K562 (cell line): Measurements from ENCODE around the gene STT3B. TPM values are rescaled to one million over a fixed set of nuclear protein-coding genes. Genes with fewer than 3 reads are reported as not detected.
A peak's percentile ranks its signal among the peaks of the same experiment; 100 is the strongest.

ENCODE experiments used
- ARID2 ChIP-seq: fragments of 450-650 bp; IDR thresholded peaks from 2 replicates; pipeline ENCODE4 v1.6.1; 2017; ENCODE audit warnings: antibody characterized with exemption, mild to moderate bottlenecking
- CC2D1A ChIP-seq: fragments of 450-650 bp; IDR thresholded peaks from 2 replicates; pipeline ENCODE4 v1.6.1; 2017; ENCODE audit warnings: mild to moderate bottlenecking
- DPF2 ChIP-seq: fragments of 450-650 bp; IDR thresholded peaks from 2 replicates; pipeline ENCODE4 v1.6.1; 2016
- GABPB2 ChIP-seq: fragments of 250-450 bp; sonication (Bioruptor Pico); conservative IDR thresholded peaks from 2 replicates; pipeline ENCODE4 v1.5.1; 2021; ENCODE audit warnings: mild to moderate bottlenecking
- LARP7 ChIP-seq: fragments of 450-650 bp; IDR thresholded peaks from 2 replicates; pipeline ENCODE4 v1.6.1; 2016
- MTA3 ChIP-seq: fragments of 450-650 bp; formaldehyde crosslinking; IDR thresholded peaks from 2 replicates; pipeline ENCODE4 v1.6.1; 2017; ENCODE audit warnings: mild to moderate bottlenecking, borderline replicate concordance
- NR3C1 ChIP-seq: sonication (generic); formaldehyde crosslinking; IDR thresholded peaks from 2 replicates; pipeline ENCODE4 v1.8.1; 2022; ENCODE audit warnings: missing genetic modification reagents
- ZFP1 ChIP-seq: fragments of 450-650 bp; formaldehyde crosslinking; IDR thresholded peaks from 2 replicates; pipeline ENCODE4 v1.4.0; 2020; ENCODE audit warnings: mild to moderate bottlenecking, mixed read lengths
- ZNF224 ChIP-seq: sonication (generic); formaldehyde crosslinking; IDR thresholded peaks from 2 replicates; pipeline ENCODE4 v1.8.0; 2022; ENCODE audit warnings: mild to moderate bottlenecking, missing genetic modification reagents
- ZNF263 ChIP-seq: sonication (generic); formaldehyde crosslinking; IDR thresholded peaks from 2 replicates; pipeline ENCODE4 v1.8.0; 2022; ENCODE audit warnings: mild to moderate bottlenecking, missing genetic modification reagents, borderline replicate concordance
- ZNF274 ChIP-seq: IDR thresholded peaks from 2 replicates; pipeline ENCODE4 v1.6.1; 2011; ENCODE audit warnings: low read depth, mild to moderate bottlenecking, low read length, moderate library complexity, borderline replicate concordance
- ZNF3 ChIP-seq: fragments of 250-450 bp; sonication (Bioruptor Pico); IDR thresholded peaks from 2 replicates; pipeline ENCODE4 v1.5.0; 2021; ENCODE audit warnings: mild to moderate bottlenecking, moderate library complexity
- ZNF445 ChIP-seq: fragments of 250-450 bp; sonication (Bioruptor Pico); IDR thresholded peaks from 2 replicates; pipeline ENCODE4 v1.4.0; 2020; ENCODE audit warnings: low read depth, mild to moderate bottlenecking, moderate library complexity
- polyA plus RNA-seq, 8 experiments: library from polyadenylated mRNA; depleted of rRNA in 4 of 8; stranded (reverse) in 5 of 8; unstranded in 3 of 8; fragments of >200 nt; fragmentation: Nextera tagmentation in 2 of 8; fragmentation: Illumina TruSeq in 1 of 8; extraction: Ambion mirVana in 2 of 8; extraction: Trizol in 1 of 8; gene quantifications; 2 replicates each; pipeline versions ENCODE4 v1.2.1 to v1.2.3, GENCODE V29; 2011 to 2014; ENCODE audit warnings: inconsistent platforms in 1 of 8, missing spikeins in 1 of 8
- total RNA-seq, 7 experiments: library from RNA; depleted of rRNA in 6 of 7; stranded (reverse); fragments of >200 nt in 6 of 7; fragmentation: Illumina TruSeq in 2 of 7; extraction: Trizol in 2 of 7; gene quantifications; 2 replicates each; pipeline versions ENCODE4 v1.2.1 to v1.2.3, GENCODE V29; 2011 to 2021; ENCODE audit warnings: low replicate concordance in 1 of 7
- TF ChIP-seq, protein P1 (sequence below): sonication (generic); IDR thresholded peaks from 2 replicates; pipeline ENCODE4 v1.6.1; 2016
- TF ChIP-seq, protein P2 (sequence below): sonication (generic); formaldehyde crosslinking; IDR thresholded peaks from 2 replicates; pipeline ENCODE4 v1.8.0; 2022; ENCODE audit warnings: mild to moderate bottlenecking, low read depth, missing genetic modification reagents
- TF ChIP-seq, protein P3 (sequence below), 2 experiments: IDR thresholded peaks; 2 replicates each; pipeline ENCODE4 v1.6.1; 2012; ENCODE audit warnings: improper control_type of control experiment in 2 of 2, low read depth in 2 of 2, low read length in 2 of 2, borderline replicate concordance in 1 of 2
- TF ChIP-seq, protein P4 (sequence below): fragments of 450-650 bp; conservative IDR thresholded peaks from 2 replicates; pipeline ENCODE4 v1.6.1; 2016; ENCODE audit warnings: missing genetic modification characterization, low read depth, mild to moderate bottlenecking, control low read depth, missing compliant biosample characterization
- TF ChIP-seq, protein P5 (sequence below): fragments of 150-350 bp; conservative IDR thresholded peaks from 2 replicates; pipeline ENCODE4 v1.6.1; 2014; ENCODE audit warnings: low read length
- TF ChIP-seq, protein P6 (sequence below), 2 experiments: fragments of 450-650 bp; IDR thresholded peaks; 2 replicates each; pipeline ENCODE4 v1.6.1; 2016

STT3B gene
- total and polyA plus RNA-seq, 9 of the 15 experiments (the other 6 are each of a cell fraction or from before 2014, with no cell fraction given) = 22.4 to 147 (median 100) TPM

DNA sequence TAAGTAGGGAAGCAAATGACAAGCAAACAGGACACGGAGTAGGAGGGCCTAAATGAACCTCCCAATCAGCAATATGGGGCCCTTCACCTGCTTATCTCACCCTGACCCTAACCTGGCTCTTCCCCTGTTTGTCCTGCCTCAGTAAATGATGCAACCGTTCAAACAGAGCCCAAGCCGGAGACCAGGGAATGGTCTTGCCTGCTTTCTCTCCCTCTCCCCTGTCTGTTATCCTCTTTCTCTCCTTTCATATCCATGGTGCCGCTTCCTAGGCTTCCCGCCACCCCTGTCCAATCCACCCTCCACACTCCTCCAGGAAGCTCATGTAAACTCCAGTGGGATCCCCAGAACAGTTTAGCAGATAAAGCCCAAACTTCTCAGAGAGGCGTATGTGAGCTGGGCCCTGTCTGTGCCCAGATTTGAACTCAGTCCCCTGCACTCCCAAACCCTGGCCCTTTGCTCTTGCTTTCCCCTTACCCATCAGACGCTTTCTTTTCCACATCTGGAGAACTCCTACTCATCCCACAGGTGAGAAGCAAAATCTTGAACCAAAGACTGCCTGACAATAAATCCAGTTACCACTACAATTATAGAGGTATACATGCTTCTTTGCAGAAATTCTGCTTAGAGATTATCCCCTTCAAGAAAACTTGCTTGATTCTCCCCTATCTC is 45.7 kb upstream of the STT3B start (continued):
- no peak for TF ChIP-seq NR3C1
- TF ChIP-seq, protein P1, sequence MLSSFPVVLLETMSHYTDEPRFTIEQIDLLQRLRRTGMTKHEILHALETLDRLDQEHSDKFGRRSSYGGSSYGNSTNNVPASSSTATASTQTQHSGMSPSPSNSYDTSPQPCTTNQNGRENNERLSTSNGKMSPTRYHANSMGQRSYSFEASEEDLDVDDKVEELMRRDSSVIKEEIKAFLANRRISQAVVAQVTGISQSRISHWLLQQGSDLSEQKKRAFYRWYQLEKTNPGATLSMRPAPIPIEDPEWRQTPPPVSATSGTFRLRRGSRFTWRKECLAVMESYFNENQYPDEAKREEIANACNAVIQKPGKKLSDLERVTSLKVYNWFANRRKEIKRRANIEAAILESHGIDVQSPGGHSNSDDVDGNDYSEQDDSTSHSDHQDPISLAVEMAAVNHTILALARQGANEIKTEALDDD = no peak
- TF ChIP-seq, protein P2, sequence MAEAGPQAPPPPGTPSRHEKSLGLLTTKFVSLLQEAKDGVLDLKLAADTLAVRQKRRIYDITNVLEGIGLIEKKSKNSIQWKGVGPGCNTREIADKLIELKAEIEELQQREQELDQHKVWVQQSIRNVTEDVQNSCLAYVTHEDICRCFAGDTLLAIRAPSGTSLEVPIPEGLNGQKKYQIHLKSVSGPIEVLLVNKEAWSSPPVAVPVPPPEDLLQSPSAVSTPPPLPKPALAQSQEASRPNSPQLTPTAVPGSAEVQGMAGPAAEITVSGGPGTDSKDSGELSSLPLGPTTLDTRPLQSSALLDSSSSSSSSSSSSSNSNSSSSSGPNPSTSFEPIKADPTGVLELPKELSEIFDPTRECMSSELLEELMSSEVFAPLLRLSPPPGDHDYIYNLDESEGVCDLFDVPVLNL (CRISPR knock-in tag) = no peak
- TF ChIP-seq ZNF445 (CRISPR knock-in tag) = no peak
- TF ChIP-seq ZFP1 (CRISPR knock-in tag) = no peak
- peak; percentile 81 for TF ChIP-seq DPF2
- TF ChIP-seq ZNF274 = no peak
- TF ChIP-seq ARID2 = no peak
- TF ChIP-seq CC2D1A = no peak
- TF ChIP-seq ZNF3 = no peak
- TF ChIP-seq ZNF224 (CRISPR knock-in tag) = no peak
- TF ChIP-seq ZNF263 (CRISPR knock-in tag) = no peak
- no peak for TF ChIP-seq LARP7
- TF ChIP-seq, protein P3, sequence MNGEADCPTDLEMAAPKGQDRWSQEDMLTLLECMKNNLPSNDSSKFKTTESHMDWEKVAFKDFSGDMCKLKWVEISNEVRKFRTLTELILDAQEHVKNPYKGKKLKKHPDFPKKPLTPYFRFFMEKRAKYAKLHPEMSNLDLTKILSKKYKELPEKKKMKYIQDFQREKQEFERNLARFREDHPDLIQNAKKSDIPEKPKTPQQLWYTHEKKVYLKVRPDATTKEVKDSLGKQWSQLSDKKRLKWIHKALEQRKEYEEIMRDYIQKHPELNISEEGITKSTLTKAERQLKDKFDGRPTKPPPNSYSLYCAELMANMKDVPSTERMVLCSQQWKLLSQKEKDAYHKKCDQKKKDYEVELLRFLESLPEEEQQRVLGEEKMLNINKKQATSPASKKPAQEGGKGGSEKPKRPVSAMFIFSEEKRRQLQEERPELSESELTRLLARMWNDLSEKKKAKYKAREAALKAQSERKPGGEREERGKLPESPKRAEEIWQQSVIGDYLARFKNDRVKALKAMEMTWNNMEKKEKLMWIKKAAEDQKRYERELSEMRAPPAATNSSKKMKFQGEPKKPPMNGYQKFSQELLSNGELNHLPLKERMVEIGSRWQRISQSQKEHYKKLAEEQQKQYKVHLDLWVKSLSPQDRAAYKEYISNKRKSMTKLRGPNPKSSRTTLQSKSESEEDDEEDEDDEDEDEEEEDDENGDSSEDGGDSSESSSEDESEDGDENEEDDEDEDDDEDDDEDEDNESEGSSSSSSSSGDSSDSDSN (IDR thresholded peaks at IDR 0.05; ENCODE audit: borderline replicate concordance in 1 of 2, low read depth in 2 of 2, low read length in 2 of 2) = no peak
- TF ChIP-seq, protein P4, sequence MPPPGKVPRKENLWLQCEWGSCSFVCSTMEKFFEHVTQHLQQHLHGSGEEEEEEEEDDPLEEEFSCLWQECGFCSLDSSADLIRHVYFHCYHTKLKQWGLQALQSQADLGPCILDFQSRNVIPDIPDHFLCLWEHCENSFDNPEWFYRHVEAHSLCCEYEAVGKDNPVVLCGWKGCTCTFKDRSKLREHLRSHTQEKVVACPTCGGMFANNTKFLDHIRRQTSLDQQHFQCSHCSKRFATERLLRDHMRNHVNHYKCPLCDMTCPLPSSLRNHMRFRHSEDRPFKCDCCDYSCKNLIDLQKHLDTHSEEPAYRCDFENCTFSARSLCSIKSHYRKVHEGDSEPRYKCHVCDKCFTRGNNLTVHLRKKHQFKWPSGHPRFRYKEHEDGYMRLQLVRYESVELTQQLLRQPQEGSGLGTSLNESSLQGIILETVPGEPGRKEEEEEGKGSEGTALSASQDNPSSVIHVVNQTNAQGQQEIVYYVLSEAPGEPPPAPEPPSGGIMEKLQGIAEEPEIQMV (tag) = no peak
- peak; percentile 20; the same call in 1 of the 2 replicates for TF ChIP-seq MTA3
- TF ChIP-seq, protein P5, sequence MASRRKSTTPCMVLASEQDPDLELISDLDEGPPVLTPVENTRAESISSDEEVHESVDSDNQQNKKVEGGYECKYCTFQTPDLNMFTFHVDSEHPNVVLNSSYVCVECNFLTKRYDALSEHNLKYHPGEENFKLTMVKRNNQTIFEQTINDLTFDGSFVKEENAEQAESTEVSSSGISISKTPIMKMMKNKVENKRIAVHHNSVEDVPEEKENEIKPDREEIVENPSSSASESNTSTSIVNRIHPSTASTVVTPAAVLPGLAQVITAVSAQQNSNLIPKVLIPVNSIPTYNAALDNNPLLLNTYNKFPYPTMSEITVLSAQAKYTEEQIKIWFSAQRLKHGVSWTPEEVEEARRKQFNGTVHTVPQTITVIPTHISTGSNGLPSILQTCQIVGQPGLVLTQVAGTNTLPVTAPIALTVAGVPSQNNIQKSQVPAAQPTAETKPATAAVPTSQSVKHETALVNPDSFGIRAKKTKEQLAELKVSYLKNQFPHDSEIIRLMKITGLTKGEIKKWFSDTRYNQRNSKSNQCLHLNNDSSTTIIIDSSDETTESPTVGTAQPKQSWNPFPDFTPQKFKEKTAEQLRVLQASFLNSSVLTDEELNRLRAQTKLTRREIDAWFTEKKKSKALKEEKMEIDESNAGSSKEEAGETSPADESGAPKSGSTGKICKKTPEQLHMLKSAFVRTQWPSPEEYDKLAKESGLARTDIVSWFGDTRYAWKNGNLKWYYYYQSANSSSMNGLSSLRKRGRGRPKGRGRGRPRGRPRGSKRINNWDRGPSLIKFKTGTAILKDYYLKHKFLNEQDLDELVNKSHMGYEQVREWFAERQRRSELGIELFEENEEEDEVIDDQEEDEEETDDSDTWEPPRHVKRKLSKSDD = no peak
- no peak for TF ChIP-seq GABPB2
- TF ChIP-seq, protein P6, sequence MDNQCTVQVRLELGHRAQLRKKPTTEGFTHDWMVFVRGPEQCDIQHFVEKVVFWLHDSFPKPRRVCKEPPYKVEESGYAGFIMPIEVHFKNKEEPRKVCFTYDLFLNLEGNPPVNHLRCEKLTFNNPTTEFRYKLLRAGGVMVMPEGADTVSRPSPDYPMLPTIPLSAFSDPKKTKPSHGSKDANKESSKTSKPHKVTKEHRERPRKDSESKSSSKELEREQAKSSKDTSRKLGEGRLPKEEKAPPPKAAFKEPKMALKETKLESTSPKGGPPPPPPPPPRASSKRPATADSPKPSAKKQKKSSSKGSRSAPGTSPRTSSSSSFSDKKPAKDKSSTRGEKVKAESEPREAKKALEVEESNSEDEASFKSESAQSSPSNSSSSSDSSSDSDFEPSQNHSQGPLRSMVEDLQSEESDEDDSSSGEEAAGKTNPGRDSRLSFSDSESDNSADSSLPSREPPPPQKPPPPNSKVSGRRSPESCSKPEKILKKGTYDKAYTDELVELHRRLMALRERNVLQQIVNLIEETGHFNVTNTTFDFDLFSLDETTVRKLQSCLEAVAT (IDR thresholded peaks at IDR 0.05) = no peak
